ENCODE measurements around the gene C5orf63. TPM values are rescaled to one million over a fixed set of nuclear protein-coding genes. Genes with fewer than 3 reads are reported as not detected.
"Not testable (repeated sequence)": the region's sequence is repeated elsewhere in the genome, so short reads cannot be mapped to it uniquely, and the experiment has no call there.

C5orf63 gene
- total RNA-seq, 1 donor from 2014 or later, result 11.8 TPM

- H3K36me3 Mint-ChIP-seq (ENCODE audit: unreplicated experiment), result no peaks in the 10 kb centered on the region
- H3K27ac Mint-ChIP-seq (ENCODE audit: unreplicated experiment), result no peak overlapping the region
- peaks cover 9% of the 10 kb centered on the region for H3K4me1 Mint-ChIP-seq (ENCODE audit: low read depth, unreplicated experiment)
- no peak for TF ChIP-seq CTCF (IDR thresholded peaks at IDR 0.05; ENCODE audit: partially characterized antibody, unreplicated experiment)
- no peaks in the 10 kb centered on the region for H3K9me3 Mint-ChIP-seq (ENCODE audit: unreplicated experiment)
- DNase-seq, result no peak
- no peaks in the 10 kb centered on the region for H3K27me3 Mint-ChIP-seq (ENCODE audit: unreplicated experiment)
- H3K4me3 Mint-ChIP-seq (ENCODE audit: unreplicated experiment), result no peak overlapping the region
These were observed 64.9 kb downstream of the C5orf63 start for GRCh38 chr5:127008300-127008975.

- no peak for TF ChIP-seq CTCF (IDR thresholded peaks at IDR 0.05; ENCODE audit: partially characterized antibody, unreplicated experiment)
- Mint-ChIP-seq H3K4me3 (ENCODE audit: unreplicated experiment) (no peak overlapping the region), H3K9me3 (ENCODE audit: unreplicated experiment) (no peaks in the 10 kb centered on the region), H3K27me3 (ENCODE audit: unreplicated experiment) (no peaks in the 10 kb centered on the region), H3K4me1 (ENCODE audit: low read depth, unreplicated experiment) (peaks cover 13% of the 10 kb centered on the region), H3K27ac (ENCODE audit: unreplicated experiment) (no peak overlapping the region), H3K36me3 (ENCODE audit: unreplicated experiment) (no peaks in the 10 kb centered on the region)
- no peak for DNase-seq
These were observed 65.8 kb downstream of the C5orf63 start for GRCh38 chr5:127007522-127007921.

DNA sequence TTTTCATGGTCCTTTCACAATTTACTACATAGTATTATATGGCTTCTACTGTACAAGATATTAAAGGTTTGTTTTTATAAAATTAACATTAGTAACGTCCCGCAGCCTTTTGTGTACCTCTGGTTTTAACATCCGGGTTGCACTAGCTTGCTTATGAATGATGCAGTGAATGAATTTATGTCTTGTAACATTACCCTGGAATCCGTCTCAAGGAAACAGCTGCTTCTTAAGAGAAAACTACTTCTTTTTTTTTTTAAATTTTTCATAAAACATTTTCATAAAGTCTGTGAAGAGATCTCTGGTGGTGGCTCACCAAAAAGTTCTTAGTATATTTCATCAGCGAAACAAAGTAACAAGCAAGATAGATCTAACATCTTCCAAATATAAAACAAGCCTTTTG is 66.6 kb downstream of the C5orf63 start:
- H3K9me3 Mint-ChIP-seq (ENCODE audit: unreplicated experiment), result no peaks in the 10 kb centered on the region

DNA sequence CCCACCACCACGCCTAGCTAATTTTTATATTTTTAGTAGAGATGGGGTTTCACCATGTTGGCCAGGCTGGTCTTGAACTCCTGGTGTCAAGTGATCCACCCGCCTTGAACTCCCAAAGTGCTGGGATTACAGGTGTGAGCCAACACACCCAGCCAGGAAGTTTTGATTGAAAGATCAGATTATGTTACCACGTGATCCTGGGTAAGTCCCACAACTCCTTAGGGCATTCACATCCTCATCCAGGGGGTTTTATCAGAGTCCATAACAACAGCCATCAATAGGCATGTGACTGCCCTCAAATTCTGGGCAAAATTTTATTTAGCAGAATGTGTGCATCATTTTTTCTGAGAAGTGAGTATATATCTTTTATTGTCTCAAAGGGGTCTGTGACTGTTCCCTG is 68.0 kb downstream of the C5orf63 start:
- not testable (repeated sequence) for DNase-seq

More for the DNA sequence above, 66.6 kb downstream of the C5orf63 start:
- Mint-ChIP-seq H3K4me1 (ENCODE audit: low read depth, unreplicated experiment) (peaks cover 13% of the 10 kb centered on the region), H3K27me3 (ENCODE audit: unreplicated experiment) (no peaks in the 10 kb centered on the region), H3K4me3 (ENCODE audit: unreplicated experiment) (no peak overlapping the region), H3K36me3 (ENCODE audit: unreplicated experiment) (no peaks in the 10 kb centered on the region), H3K27ac (ENCODE audit: unreplicated experiment) (no peak overlapping the region)
- no peak for DNase-seq
- TF ChIP-seq CTCF (IDR thresholded peaks at IDR 0.05; ENCODE audit: partially characterized antibody, unreplicated experiment), result no peak

GRCh38 chr5:127004721-127005120 is 68.6 kb downstream of the C5orf63 start:
- no peaks in the 10 kb centered on the region for H3K36me3 Mint-ChIP-seq (ENCODE audit: unreplicated experiment)
- no peak for TF ChIP-seq CTCF (IDR thresholded peaks at IDR 0.05; ENCODE audit: partially characterized antibody, unreplicated experiment)
- no peak overlapping the region for H3K27ac Mint-ChIP-seq (ENCODE audit: unreplicated experiment)
- no peak for DNase-seq
- peaks cover 1% of the 10 kb centered on the region for H3K9me3 Mint-ChIP-seq (ENCODE audit: unreplicated experiment)
- peaks cover 15% of the 10 kb centered on the region for H3K4me1 Mint-ChIP-seq (ENCODE audit: low read depth, unreplicated experiment)
- no peak overlapping the region for H3K4me3 Mint-ChIP-seq (ENCODE audit: unreplicated experiment)
- H3K27me3 Mint-ChIP-seq (ENCODE audit: unreplicated experiment), result no peaks in the 10 kb centered on the region

More for the DNA sequence above, 68.0 kb downstream of the C5orf63 start:
- not testable (repeated sequence) for H3K27me3 Mint-ChIP-seq (ENCODE audit: unreplicated experiment); H3K36me3 Mint-ChIP-seq (ENCODE audit: unreplicated experiment); H3K27ac Mint-ChIP-seq (ENCODE audit: unreplicated experiment); H3K9me3 Mint-ChIP-seq (ENCODE audit: unreplicated experiment); H3K4me3 Mint-ChIP-seq (ENCODE audit: unreplicated experiment)
- peaks cover 13% of the 10 kb centered on the region for H3K4me1 Mint-ChIP-seq (ENCODE audit: low read depth, unreplicated experiment)
